Measurements from ENCODE around the gene CFDP1. TPM values are rescaled to one million over a fixed set of nuclear protein-coding genes. Genes with fewer than 3 reads are reported as not detected.

Gene CFDP1
- total RNA-seq, 3 donors from 2014 or later: 71.9 to 101 (median 72.0) TPM

DNA sequence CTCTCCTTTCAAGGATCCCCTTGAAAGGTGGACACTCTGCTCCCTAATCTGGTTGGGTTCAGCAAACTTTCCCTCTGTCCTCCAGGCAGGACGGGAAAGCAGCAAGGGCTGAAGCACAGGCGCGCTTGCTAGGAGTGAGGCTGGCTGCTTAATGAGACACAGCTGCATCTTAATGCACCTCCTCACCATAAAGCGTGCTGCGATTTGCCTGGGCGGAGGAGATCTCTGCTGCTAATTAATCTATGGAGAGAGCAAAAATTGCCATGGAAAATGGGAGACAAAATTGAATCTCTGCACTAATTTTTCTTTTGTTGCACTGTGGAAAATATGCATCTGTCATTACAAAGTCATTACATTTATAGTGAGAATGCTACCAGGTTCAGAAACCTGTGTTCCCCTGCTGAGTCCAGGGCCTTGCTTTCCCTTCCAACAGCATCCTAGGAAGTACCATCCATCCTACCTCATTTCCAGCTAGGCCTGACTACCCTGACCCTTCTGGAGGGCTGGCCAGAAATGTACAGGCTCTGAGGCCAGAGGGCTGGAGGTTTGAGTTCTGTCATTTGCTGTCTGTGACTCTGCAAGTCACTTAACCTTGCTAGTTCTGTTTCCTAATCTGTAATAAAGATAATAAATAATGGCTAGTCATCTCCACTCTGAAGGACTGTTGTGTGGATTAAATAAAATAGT lies 138.4 kb downstream of the CFDP1 start:
- no peaks in the 10 kb centered on the region for H3K36me3 ChIP-seq (ENCODE audit: low read depth)
- H3K4me3 ChIP-seq: no peak overlapping the region
- no peak for DNase-seq
- no peak for ATAC-seq
- intact Hi-C loops (cut with DNase I, micrococcal nuclease): no loop called here
- TF ChIP-seq, protein P1, sequence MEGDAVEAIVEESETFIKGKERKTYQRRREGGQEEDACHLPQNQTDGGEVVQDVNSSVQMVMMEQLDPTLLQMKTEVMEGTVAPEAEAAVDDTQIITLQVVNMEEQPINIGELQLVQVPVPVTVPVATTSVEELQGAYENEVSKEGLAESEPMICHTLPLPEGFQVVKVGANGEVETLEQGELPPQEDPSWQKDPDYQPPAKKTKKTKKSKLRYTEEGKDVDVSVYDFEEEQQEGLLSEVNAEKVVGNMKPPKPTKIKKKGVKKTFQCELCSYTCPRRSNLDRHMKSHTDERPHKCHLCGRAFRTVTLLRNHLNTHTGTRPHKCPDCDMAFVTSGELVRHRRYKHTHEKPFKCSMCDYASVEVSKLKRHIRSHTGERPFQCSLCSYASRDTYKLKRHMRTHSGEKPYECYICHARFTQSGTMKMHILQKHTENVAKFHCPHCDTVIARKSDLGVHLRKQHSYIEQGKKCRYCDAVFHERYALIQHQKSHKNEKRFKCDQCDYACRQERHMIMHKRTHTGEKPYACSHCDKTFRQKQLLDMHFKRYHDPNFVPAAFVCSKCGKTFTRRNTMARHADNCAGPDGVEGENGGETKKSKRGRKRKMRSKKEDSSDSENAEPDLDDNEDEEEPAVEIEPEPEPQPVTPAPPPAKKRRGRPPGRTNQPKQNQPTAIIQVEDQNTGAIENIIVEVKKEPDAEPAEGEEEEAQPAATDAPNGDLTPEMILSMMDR (IDR thresholded peaks at IDR 0.05): no peak
- no peaks in the 10 kb centered on the region for H3K9me3 ChIP-seq
- H3K4me1 ChIP-seq (ENCODE audit: low read depth): no peaks in the 10 kb centered on the region

DNA sequence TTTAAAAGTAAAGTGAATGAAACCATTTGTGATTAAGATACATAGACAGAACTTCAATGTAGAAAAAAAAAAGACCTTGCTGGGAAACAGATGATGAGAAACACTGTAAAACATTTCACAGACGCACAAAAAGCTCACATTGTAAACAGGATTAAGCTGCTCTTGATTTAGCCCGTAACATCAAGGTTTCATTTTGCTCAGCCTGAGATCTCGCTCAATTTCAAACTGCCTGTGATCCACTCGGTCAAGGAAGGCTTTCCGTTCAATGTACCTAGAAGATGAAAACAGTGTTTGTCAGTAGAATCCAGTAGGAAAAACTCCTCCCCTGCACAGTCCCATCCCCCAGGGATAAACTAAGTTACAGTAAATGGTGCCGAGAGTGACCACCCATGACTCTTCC lies 139.5 kb downstream of the CFDP1 start:
- TF ChIP-seq, protein P1 (IDR thresholded peaks at IDR 0.05): no peak
- Histone ChIP-seq H3K9me3 (no peaks in the 10 kb centered on the region), H3K4me3 (no peak overlapping the region), H3K4me1 (ENCODE audit: low read depth) (no peaks in the 10 kb centered on the region), H3K36me3 (ENCODE audit: low read depth) (no peaks in the 10 kb centered on the region)
- intact Hi-C loops (cut with DNase I, micrococcal nuclease): no loop called here
- ATAC-seq (no peak), DNase-seq (no peak)

DNA sequence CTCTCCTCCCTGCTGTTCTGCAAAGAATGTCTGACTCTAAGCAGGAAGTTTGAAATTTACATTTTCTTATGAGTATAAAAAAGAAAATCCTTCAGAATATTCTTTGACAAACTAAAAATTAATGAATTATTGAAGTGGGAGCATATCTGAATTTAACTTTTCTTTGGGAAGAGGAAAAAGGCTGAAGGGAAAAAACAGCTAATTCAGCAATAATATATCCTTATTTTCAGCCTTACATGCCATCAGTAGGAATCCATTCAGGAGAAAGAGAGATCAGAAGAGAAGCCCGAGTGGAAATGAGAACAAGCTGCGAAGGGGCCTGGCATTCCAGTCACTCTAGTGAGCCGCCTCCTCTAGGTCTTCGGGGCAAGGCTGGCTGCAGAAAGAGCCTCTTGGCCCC lies 140.1 kb downstream of the CFDP1 start:
- no peak for DNase-seq

DNA sequence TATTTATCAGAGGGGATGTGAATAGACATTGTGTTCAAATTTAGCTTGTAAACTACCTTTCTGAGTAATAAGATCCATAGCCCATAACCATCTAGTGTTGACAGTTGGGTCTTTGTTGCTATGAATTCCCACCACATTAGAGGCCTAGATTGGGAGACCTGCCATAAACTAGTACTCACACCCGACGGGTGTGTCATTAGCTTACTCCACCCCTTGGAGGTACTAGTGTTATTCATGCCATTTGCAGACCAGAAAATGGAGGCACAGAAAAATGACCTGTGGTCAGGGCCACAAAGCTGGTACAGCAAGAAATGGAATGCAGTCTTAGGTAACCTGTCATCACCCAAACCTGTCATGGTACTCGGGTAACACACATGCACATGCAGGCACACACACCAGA lies 140.6 kb downstream of the CFDP1 start:
- Histone ChIP-seq H3K4me3 (no peak overlapping the region), H3K4me1 (ENCODE audit: low read depth) (peaks cover 2% of the 10 kb centered on the region), H3K36me3 (ENCODE audit: low read depth) (no peaks in the 10 kb centered on the region), H3K9me3 (no peaks in the 10 kb centered on the region)
- no peak for ATAC-seq
- no peak for DNase-seq
- TF ChIP-seq, protein P1 (IDR thresholded peaks at IDR 0.05): no peak
- intact Hi-C loops (cut with DNase I, micrococcal nuclease): no loop called here

More for the DNA sequence above, 140.1 kb downstream of the CFDP1 start:
- no peak for ATAC-seq
- intact Hi-C loops (cut with DNase I, micrococcal nuclease): no loop called here
- Histone ChIP-seq H3K4me1 (ENCODE audit: low read depth) (no peaks in the 10 kb centered on the region), H3K36me3 (ENCODE audit: low read depth) (no peaks in the 10 kb centered on the region), H3K9me3 (no peaks in the 10 kb centered on the region), H3K4me3 (no peak overlapping the region)
- TF ChIP-seq, protein P1 (IDR thresholded peaks at IDR 0.05): no peak

DNA sequence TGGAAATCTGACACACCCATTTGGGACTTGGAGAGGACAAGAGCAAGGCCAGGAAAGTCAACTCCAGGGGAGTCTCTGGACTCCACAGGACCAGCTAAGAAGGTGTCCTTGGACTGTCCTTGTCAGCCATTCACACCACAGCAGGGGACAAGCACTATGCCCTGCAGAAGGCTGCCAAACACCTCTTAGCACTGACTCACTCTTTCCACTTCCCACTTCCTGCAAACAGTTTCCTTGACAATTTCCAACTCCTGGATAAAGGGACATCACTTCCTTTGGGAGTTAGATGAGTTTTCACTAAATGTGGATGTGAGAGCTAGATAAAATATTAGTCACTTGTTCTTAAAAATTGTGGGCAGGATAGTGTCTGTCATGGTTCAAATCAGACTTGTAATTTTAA lies 144.1 kb downstream of the CFDP1 start:
- Histone ChIP-seq H3K4me1 (ENCODE audit: low read depth) (peaks cover 4% of the 10 kb centered on the region), H3K4me3 (no peak overlapping the region), H3K9me3 (no peaks in the 10 kb centered on the region), H3K36me3 (ENCODE audit: low read depth) (no peaks in the 10 kb centered on the region)
- DNase-seq (no peak), ATAC-seq (peak; percentile 46)
- intact Hi-C loops (cut with DNase I, micrococcal nuclease): no loop called here
- TF ChIP-seq, protein P1 (IDR thresholded peaks at IDR 0.05): no peak
